Smooth muscle cell of bladder (primary cell): ENCODE measurements around the gene INTS4. TPM values are rescaled to one million over a fixed set of nuclear protein-coding genes. Genes with fewer than 3 reads are reported as not detected.

Experiments used
- total RNA-seq: library from RNA; depleted of rRNA; stranded (reverse); fragments of >200 nt; gene quantifications from 2 replicates; pipeline ENCODE4 v1.2.3, GENCODE V29; 2014

Gene INTS4, protein sequence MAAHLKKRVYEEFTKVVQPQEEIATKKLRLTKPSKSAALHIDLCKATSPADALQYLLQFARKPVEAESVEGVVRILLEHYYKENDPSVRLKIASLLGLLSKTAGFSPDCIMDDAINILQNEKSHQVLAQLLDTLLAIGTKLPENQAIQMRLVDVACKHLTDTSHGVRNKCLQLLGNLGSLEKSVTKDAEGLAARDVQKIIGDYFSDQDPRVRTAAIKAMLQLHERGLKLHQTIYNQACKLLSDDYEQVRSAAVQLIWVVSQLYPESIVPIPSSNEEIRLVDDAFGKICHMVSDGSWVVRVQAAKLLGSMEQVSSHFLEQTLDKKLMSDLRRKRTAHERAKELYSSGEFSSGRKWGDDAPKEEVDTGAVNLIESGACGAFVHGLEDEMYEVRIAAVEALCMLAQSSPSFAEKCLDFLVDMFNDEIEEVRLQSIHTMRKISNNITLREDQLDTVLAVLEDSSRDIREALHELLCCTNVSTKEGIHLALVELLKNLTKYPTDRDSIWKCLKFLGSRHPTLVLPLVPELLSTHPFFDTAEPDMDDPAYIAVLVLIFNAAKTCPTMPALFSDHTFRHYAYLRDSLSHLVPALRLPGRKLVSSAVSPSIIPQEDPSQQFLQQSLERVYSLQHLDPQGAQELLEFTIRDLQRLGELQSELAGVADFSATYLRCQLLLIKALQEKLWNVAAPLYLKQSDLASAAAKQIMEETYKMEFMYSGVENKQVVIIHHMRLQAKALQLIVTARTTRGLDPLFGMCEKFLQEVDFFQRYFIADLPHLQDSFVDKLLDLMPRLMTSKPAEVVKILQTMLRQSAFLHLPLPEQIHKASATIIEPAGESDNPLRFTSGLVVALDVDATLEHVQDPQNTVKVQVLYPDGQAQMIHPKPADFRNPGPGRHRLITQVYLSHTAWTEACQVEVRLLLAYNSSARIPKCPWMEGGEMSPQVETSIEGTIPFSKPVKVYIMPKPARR
- 24.8 and 25.0 TPM in 2 replicates for total RNA-seq

GRCh38 chr11:77994434-77995362, at the start of gene INTS4:
Gene INTS4 (minus strand): TSS chr11:77994668. CDS start chr11:77994643, 25 bp downstream.

DNA sequence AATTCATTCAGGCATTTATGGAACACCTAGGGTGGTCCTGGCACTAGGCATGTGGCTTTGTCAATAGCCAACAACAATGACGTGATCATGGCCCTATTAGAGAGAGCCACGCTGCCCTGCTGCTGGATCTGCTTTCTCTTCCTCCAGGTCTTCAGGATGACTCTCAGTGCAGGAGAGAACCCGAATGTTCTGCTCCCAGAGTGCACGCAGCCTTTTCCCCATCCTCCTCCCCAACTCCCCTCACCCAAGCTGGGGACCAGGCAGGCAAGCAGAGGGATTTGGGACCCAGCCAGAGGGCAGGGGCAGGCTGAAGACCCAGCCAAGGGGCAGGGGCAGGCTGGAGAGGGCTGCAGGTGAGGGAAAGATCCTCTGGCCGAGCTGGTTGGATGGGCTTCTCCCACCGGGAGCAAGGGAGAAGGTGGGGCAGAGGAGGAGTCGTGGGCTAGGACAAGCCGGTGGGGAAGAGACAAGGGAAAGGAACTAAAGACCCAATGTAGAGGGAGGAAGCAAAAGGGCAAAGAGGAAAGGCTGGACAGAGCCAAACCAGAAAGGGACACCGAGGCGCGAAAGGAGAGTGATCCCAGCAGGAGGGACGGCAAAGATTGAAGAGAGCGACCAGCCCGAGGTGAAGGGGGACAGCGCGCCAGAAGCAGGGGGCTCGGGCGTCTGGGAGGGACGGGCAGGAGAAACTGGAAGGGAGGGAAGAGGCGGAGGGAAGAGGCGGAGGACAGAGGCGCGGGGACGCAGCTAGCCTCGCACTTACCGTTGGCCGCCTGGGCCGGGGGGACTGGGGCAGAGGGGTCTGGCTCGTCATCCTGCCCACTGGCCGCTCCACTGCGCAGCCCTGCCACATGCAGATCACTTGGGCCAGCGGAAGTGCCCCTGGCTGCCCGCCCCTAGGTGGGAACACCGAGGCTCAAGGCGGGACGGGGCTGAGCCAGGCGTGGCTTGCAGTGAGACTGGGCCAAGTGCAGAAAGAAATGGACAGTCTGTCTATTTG, 28.2 kb upstream of the INTS4 start, which contains the start of gene KCTD14:
TSS of gene KCTD14 (minus strand) at position 880 of the 1,000 bp plus-strand sequence. CDS start at position 853, 27 bp downstream.

Other genes with a start within 250 kb of the INTS4 start
- 29.7 and 41.8 TPM in 2 replicates for gene RSF1, start 173.9 kb downstream of the INTS4 start, total RNA-seq
- 46.1 TPM in 2 replicates for gene AAMDC, start 173.5 kb downstream of the INTS4 start, total RNA-seq
- gene KCTD14, start 28.6 kb upstream of the INTS4 start, total RNA-seq = 0.09 and 0.28 TPM in 2 replicates
- not detected in 2 replicates for gene THRSP, start 69.2 kb upstream of the INTS4 start, total RNA-seq
- gene NDUFC2, start 85.2 kb upstream of the INTS4 start, total RNA-seq = 69.5 and 75.5 TPM in 2 replicates
- 32.3 and 40.5 TPM in 2 replicates for gene ALG8, start 145.0 kb upstream of the INTS4 start, total RNA-seq
- 4.1 and 6.9 TPM in 2 replicates for gene KCTD21, start 194.0 kb upstream of the INTS4 start, total RNA-seq
- 8.5 and 11.8 TPM in 2 replicates for gene USP35, start 194.3 kb upstream of the INTS4 start, total RNA-seq